Upper lobe of left lung (tissue), 4 donors: ENCODE data around the gene FAM83F.

Experiments used
- CTCF ChIP-seq, 6 experiments: fragments of 450-650 bp in 4 of 6; fragments of 200-600 bp in 2 of 6; sonication (generic) in 2 of 6; IDR thresholded peaks; one replicate each; pipeline ENCODE4 v1.5.1; 2016 to 2019; ENCODE audit warnings: antibody characterized with exemption in 6 of 6
- EP300 ChIP-seq, 4 donors: sonication (generic); formaldehyde crosslinking; IDR thresholded peaks; one replicate each; pipeline ENCODE4 v1.5.1; 2017; ENCODE audit warnings: antibody characterized with exemption in 4 of 4, control low read depth in 2 of 4
- POLR2A ChIP-seq, 4 donors: fragments of 450-650 bp; IDR thresholded peaks; one replicate each; pipeline ENCODE4 v1.5.1; 2016 to 2017; ENCODE audit warnings: antibody characterized with exemption in 4 of 4, mild to moderate bottlenecking in 2 of 4
- POLR2AphosphoS5 ChIP-seq, 2 donors: sonication (generic); formaldehyde crosslinking; IDR thresholded peaks; one replicate each; pipeline ENCODE4 v1.5.1; 2017; ENCODE audit warnings: antibody characterized with exemption in 2 of 2

GRCh38 chr22:40009951-40010671 lies 15.4 kb downstream of the FAM83F start:
- TF ChIP-seq CTCF (IDR thresholded peaks at IDR 0.05), result no peak
- TF ChIP-seq POLR2AphosphoS5 (IDR thresholded peaks at IDR 0.05), result no peak
- TF ChIP-seq POLR2A (IDR thresholded peaks at IDR 0.05), result no peak
- TF ChIP-seq EP300 (IDR thresholded peaks at IDR 0.05), result no peak
